Activated CD4-positive, alpha-beta T cell treated with anti-CD3 and anti-CD28 coated beads, Interleukin-2, Interleukin-6, amounts not matched to agents 100 ng/mL and 50 ng/mL, durations not matched to agents 16 hours and 8 hours (primary cell): Measurements from ENCODE around the gene PWWP2B.
A peak's percentile ranks its signal among the peaks of the same experiment; 100 is the strongest.
"Not testable (repeated sequence)": the region's sequence is repeated elsewhere in the genome, so short reads cannot be mapped to it uniquely, and the experiment has no call there.

Source experiments
- DNase-seq: peaks from one replicate; pipeline ENCODE4 v3.0.0-alpha.2; 2020

PWWP2B gene

DNA sequence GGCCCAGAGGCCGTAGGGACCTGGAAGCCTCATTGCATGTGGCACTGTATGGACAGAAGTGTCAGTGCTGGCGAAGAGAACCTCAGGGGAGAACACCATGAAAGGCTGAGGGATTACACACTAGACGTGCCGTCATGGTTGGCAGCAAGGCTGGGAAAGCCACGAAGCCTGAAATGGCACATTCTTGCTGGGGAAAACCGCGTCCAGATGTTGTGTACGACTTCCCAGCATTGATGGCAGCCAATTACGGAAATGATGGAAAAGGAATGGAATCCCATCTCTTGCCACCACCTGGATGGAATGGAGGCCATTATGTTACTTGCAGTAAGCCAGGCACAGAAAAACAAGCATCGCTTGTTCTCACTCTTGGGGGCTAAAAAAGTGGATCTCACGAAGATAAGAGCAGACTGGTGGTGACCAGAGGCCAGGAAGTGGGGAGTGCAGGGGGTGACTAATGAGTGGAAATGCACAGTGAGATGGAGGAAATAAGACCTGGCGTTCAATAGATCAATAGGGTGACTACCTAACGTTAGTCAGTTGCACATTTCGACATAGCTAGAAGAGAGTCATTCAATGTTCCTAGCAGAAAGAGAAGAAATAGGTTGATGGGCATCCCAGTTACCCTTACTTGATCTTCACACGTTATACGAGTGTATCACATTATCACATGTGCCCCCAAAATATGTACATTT is 14.6 kb upstream of the PWWP2B start:
- no peak for DNase-seq

DNA sequence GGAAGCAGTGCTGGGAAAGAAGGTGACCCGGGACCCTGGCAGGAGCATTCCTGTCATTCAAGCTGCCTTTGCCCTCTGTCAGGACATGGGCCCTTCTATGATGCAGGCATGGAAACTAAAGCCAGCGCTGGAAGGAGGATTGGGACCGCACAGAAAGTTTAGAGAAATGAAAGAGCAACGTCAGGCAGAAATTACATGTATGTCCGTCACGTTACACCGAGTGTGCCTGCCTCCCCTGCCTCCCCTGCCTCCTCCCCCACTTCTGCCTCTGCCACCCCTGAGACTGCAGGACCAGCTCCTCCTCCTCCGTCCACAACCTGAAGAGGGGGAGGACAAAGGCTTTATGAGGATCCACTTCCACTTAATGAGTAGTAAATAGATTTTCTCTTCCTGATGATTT is 13.9 kb upstream of the PWWP2B start:
- DNase-seq, result no peak

DNA sequence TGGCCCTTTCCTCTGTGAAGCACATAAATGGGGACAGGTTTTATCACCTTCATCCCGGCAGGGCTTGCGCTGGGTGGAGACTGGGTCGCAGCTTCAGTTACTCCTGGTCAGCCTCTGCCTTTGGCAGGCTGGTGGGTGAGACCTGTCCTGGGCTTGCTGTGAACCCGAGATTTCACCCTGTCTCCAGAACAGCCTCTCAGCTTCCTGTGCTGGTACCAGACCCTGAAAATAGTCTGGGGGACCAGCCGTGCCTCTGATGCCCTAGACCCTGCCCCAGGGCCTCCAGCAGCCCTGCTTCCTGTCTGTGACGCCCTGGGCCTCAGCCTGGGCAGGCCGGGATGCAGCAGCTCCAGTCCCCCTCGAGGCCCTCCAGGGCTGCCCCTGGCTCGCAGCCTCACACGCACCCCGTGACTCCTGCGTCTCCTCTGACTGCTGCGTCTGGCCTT is 13.2 kb upstream of the PWWP2B start:
- no peak for DNase-seq

DNA sequence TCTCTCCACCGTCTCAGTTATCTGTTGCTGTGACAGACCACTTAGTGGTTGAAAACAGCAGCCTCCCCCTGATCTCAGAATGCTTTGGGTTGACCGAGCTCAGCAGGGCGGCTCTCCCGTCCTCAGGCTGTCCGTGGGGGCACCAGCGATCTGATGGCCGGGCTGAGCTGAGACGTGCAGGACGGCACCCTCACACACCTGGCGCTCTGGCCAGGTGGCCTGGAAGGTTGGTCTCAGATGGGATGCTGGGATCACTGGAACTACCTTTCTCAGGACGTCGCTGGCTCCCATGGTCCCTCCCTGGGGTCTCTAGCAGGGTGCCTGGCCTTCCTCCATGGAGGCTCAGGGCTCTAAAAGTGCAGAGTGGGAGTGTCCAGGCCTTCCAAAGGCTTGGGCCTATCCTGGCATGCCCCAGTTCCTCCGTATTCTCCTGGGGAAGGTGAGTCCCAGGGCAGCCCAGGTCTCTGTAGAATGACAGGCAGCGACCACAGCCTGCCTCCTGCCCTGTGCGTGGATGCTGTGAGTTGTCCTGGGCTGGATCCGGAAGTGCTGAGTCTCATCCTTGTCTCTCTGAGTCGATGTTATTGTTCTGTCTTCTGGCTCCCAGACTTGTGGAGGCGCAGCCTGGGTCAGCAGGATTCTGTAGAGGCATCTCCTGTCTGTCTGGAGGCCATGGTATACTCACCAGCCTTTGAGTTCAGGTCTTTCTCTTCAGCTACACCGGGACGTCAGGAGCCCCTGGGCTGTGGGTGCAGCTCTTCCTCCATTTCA is 12.2 kb upstream of the PWWP2B start:
- DNase-seq, result no peak

DNA sequence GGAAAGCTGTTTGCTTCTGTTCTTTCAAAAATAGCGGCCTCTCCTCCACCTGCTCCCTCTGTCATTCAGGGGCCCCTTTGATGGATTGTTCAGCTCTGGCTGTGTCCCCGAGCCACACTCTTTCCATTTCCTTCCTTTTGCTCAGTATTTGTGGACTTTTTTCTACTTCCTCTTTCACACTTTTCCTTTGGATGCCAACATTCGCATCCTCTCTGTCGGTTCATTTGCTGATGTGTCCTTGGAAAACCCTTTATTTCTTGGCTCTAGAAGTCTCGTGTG is 11.7 kb upstream of the PWWP2B start:
- DNase-seq, result no peak

DNA sequence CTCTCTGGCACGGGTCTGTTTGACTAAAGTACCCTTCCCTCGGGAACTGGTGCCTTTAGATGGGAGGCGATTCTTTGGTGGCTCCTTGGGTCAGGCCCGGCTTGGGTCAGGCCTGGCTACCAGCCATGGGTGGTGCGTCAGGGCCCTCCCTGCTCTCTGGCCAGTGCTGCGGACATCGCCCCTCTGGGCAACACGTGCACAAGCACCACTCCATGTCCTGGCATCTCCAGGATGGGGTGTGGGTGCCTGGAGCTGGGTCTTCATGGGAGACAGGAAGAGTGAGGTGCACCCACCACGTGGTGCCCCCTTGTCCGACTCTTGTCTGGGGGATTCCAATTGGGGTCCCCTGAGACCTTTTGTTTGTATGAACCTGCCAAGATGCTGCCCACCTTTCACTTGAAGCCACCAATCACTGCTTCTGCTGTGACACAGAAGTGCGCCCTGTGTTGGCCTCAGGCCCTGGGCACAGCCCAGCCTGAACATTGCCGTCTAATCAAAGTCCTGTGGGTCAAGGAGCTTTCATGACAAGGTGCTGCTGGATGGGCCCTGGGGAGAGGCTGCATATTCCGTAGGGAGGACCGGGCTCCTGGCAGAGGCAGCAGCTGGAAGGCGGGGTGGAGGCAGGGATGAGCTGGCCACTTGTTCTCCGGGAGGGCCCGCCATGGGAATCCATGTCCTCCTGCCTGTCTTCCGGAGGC is 11.1 kb upstream of the PWWP2B start:
- no peak for DNase-seq

DNA sequence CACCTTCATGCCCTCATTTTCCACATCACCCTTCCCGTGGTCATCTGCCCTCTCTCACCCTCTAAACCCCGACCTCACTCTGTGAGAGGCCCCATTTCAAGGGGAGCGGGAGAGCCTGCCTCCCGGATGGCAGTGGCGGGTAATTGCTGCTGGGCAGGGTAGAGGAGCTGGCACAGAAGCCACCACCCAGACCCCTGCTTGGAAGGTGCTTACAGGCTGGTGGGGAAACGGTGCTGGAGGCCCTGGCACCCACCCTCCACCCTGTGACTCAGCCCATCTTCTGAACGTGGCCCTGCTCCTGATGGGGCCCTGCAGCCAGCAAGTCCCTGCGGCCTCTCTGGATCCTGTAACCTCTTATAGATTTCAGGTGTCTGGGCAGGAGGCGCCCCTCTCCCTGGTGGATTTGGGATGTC is 10.6 kb upstream of the PWWP2B start:
- DNase-seq, result no peak

DNA sequence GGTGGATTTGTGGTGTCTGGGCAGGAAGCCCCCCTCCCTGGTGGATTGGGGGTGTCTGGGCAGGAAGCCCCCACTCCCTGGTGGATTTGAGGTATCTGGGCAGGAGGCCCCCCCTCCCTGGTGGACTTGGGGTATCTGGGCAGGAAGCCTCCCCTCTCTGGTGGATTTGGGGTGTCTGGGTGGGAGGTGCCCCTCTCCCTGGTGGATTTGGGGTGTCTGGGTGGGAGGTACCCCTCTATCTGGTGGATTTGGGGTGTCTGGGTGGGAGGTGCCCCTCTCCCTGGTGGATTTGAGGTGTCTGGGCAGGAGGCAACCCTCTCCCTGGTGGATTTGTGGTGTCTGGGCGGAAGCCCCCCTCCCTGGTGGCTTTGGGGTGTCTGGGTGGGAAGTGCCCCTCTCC is 10.1 kb upstream of the PWWP2B start:
- DNase-seq, result not testable (repeated sequence)

DNA sequence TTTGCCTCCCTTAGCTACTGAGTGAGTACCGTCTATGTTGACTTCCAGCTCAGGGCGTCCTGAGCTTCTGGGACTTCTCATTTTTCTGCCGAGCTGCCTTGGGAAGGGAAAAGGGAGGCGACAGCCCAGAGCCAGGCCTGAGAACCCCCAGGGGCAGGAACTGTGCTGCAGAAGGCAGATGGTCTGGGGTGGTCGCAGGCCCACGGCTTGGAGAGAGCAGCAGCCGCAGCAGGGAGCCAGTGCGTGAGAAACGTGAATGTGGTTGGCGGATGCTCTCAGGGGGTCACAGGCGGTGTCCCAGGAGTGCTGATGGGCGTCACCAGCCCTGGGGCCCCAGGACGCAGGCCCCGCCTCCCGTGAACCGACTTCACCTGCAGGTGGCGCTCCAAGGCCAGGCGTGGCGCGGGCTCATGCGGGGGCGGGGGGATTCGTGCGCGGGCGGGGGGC is 9.2 kb upstream of the PWWP2B start:
- peak; percentile 59 for DNase-seq

DNA sequence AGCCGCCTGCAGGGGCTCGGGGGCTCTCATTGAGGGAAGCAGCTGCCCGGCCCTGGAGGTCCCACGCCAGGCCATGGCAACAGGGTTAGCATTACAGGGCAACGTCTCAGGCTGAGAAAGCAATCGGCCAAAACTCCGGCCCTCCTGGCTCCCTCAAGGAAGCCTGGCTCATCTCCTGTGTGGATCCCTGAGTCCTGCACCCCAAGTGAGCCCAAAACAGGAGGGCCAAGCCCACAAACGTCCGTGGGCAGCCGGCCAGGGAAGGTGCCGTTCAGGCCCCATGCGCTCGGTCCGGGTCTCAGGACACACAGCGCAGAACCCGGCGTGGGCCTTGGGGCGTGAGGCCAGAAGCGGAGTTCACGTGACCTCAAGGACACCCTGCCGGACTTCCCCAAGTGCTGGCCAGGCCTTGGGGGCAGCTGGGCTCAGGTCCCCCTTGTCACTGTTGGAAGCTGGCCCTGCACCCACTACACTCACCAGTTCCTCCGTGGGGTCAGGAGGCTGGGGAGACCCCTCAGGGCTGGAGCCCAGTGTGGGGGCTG is 8.0 kb upstream of the PWWP2B start:
- DNase-seq, result no peak

DNA sequence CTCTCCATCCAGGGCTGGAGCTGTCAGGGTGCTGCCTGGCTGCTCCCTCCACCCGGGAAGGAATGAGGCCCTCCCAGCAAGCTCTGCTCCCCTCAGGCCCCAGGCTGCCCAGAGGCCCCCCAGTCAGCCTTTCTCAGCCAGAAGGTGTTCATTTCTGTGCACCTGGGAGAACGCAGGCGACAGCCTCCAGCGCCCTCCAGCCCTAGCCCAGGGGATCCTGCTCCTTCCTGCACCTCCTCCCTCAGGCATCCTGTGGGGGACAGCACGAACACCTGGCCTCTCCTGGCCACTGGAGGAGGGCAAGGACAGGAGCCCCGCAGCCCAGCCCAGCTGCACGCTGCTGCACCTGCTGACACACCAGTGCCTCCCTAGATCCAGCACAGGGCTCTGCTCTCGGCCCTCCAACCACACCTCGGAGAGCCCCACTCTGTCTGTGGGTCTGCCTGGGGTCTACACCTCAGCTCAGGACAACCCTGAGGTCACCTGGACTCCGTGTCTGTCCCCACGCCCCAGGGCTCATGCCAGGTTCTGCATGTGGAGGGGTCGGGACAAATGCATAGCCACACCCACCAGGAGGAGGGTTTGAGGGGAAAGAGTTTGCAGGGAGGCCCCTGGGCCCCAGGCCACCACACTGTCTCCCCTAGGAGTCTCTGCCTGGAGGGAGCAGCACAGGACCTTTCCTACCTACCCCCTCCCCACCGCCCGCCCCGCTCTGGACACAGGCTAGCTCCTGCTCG is 7.4 kb upstream of the PWWP2B start:
- DNase-seq, result no peak

DNA sequence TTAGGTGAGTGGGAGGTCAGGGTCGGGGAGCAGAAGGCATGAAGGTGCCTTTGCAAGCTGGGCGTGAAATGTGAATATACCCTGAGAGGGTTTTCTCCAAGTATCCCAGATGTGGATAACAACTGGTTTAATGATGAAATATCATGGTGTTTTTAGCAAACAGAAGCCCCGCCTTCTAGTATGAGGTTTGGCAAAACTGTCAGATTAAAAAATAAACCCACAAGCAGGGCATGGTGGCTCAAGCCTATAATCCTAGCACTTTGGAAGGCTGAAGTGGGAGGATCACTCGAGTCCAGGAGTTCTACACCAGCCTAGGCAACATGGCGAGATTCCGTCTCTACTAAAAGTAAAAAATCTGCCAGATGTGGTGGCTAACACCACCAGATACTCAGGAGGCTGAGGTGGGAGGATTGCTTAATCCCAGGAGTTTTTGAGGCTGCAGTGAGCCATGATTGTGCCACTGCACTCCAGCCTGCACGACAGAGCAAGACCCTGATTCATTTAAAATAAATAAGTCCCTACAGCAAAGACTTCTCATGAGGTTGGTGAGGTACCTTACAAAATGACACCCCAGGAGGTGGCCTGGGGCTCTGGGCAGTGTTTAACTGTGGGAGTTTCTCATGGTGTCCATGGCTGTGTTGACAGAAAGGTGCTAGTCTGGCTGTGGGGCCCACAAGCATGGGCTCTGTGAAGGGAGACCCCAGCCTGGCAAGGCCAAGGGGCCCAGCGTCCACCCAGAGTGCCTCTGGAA is 6.7 kb upstream of the PWWP2B start:
- DNase-seq, result no peak

DNA sequence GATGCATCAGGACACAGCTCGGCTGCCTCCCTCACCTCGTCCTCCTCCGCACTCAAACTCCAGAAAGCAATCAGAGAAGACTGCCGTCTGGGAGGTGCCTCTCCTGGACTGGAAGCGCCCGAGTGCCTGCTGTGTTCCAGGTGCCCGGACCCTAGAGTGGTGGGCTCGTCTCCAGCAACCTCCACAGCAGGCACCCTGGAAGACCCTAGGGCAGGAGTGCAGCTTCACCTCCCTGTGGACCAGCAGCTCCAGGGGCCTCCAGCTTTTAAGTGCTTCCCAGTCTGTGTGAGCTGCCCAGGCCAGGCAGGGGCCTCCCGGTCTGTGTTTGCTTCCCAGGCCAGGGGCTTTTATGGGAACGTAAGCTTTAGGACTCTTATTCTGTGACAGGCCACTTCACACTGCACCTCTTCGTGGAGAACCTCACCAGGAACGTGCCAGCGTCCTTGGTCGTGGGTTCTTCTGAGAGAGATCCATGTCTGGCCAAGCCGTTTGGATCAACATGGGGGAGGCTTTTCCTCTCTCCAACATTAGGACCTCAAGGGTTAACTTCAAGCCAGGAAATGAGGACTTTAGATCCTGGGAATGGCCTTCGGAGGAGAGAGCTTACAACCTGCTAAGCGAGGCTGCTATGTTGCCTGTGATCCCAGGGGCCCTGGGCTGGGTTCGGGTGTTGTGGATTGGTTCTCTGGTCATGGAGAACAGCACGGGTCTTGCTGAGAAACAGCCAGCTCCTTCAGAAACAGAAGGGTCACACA is 5.9 kb upstream of the PWWP2B start:
- DNase-seq, result no peak

DNA sequence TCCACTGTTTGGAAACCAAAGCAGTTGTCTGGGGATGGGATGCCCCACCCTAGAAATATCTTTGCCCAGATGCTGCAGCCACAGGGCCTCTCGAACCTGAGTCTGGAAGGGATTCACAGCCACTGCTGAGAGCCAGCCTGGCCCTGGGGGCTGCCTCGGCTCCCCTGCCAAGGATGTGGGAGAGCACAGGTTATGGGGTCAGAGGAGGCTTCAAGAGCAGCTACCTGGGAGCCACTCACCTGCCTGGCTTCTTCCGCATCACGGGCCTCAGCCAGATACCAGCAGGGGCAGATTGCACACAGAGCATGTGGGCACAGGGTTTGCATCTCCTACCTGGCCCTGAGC is 5.4 kb upstream of the PWWP2B start:
- DNase-seq, result no peak

DNA sequence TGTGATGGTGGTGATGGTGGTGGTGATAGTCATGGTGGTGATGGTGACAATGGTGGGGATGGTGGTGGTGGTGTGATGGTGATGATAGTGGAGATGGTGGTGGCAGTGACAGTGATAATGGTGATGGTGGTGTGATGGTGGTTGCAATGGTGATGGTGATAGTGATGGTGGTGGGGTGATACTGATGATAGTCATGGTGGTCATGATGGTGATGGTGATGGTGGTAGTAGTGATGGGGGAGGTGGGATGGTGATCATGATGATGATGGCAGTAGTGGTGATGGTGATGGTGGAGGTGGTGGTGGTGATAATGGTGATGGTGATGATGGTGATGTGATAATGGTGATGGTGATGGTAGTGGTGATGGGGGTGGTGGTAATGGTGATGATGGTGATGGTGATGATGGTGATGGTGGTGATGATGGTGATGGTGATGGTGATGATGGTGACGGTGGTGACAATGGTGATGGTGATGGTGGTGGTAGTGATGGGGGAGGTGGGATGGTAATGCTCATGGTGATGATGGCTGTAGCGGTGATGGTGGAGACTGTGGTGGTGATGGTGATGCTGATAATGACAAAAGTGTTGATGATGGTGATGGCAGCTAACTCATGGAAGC is 4.7 kb upstream of the PWWP2B start:
- DNase-seq, result no peak

DNA sequence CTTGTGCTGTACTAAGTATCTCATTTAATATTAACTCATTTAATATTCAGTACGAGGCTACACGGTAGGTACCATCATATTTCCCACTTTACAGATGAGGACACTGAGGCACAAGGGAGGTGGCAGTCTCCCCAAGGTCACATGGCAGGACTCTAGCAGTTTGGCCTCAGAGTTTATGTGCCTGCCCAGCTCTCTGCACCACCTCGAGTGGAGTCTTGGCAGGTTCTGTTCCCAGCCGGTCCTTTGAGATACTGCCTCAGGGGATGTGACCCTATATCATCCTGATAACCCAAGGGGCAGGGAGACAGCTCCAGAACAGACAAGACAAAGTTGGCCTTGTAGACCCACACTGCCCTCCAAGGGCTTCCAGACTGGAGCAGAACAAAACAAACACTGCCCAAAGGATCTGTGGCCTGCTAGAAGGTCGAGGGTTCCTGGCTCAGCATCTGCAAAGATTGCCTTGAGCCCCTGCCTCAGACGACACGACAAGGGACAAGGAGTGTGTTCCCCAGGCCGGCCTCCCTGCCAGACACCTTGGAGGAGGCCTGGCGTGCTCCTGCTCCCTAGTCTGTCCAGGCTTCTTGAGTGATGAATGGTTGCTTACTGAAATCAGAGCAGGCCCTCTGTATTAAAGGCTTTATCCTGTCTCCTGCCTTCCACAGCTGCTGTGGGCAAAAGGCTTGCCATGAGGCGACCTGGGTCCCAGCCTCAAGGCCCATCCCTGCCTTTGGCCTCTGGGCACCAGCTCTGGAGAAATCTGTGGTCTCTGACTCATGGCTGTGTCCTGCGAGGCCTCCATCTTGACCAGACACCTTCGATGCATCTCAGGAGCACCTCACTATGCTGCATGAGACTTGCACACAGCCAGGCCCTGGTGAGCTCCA is 3.9 kb upstream of the PWWP2B start:
- DNase-seq, result no peak

DNA sequence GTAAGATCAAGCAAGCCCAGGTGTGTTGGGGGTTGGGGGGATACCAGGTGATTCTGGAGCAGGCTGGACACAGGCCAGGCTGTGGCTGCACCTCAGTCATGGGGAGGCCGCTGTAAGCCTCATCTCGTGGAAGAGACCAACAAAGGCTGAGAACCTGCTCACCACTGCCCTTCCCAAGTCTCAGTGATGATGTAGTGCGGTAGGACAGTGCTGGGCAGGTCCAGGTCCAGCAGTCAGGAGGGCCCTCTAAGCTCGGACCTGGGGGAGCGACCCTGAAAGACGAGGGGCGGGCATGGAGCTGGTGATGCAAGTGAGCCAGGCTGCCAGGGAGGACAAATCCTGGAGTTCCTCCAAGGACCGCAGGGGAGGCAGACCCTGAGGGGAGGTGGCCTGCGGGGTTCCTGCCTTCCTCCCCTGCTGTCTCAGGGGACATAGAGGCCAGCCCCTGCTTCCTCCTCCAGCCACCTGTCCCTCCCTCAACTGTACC is 3.3 kb upstream of the PWWP2B start:
- DNase-seq, result no peak

DNA sequence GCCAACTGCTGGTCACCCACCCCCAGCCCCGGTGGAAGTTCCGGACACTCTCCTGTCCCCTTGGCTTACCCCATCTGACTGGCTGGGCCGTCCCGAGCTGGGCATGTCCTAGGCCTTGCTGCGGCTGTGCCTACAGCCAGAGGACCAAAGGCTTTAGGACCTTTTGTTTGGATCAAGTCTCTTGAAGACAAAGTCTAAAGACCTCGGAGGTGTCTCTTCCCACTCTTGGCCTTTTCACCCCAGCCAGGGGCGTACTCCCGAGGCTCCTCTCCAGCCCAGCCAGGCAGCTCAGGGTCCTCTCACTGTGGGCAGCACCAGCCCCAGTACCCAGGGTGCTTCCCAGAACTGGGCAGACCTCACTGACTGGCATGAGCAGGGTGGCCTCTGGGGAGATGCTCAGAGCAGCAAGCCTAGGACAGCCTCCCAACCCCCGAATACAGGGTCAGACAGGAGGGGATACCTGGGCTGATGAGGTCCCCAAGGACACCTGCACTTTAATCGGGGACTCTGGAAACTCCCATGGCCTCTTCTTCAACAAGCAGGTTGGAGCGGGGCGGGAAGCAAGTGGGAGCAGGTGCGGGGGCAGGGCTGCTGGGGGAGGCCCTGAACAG is 2.7 kb upstream of the PWWP2B start:
- DNase-seq, result no peak

DNA sequence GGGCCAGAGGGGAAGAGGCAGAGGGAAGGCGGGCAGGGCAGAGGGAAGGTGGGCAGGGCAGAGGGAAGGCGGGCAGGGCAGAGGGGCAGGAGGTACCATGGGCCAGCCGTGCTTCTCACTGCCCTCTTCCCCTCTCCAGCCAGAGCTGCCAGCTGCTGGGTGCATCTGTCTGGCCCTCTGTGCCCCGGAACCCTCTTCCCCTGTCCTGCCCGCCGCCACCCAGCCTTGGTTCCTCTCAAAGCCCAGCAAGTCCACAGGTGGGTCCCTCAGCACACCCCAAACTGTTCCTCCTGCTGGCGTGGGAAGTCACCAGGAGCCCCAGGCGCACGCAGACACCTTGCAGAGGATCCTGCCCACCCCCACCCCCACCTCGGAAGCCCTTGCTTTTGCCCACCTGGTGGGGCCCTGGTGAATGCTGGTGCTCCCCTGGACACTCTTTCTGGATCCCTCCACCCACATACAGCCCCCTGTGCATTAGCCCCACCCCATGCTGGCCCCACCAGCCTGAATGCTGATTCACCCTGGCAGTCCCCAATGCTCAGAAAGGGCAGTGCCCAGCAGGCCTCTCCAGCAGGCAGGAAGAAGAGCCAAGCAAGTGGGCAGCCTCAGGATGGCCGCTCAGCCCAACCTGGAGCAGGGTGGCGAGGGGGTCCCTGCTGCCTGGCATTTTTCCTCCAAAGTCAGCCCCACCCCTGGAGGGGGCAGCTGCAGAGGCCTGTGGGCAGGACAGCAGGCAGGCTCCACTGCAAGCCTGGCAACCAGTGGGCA is 1.9 kb upstream of the PWWP2B start:
- DNase-seq, result no peak
